Smooth muscle cell (in vitro differentiated cells): Measurements from ENCODE around the gene DNTT. TPM values are rescaled to one million over a fixed set of nuclear protein-coding genes. Genes with fewer than 3 reads are reported as not detected.
A peak's percentile ranks its signal among the peaks of the same experiment; 100 is the strongest.

Source experiments
- DNase-seq: peaks from one replicate; lab custom pipeline; 2025; ENCODE audit not compliant: unreplicated experiment; lab: John Stamatoyannopoulos, UW
- H2AFZ ChIP-seq: fragments of 200-600 bp; sonication (generic); 2 replicates; pipeline ENCODE4 v1.6.0; 2016; ENCODE audit warnings: antibody characterized with exemption, low read depth, mild to moderate bottlenecking
- H3F3A ChIP-seq: fragments of 200-600 bp; sonication (generic); 2 replicates; pipeline ENCODE4 v1.6.0; 2017; ENCODE audit warnings: antibody characterized with exemption, low read depth
- H3K27ac ChIP-seq: fragments of 200-600 bp; sonication (generic); 2 replicates; pipeline ENCODE4 v1.5.1; 2016; ENCODE audit warnings: low read depth, mild to moderate bottlenecking
- H3K27me3 ChIP-seq: fragments of 200-600 bp; sonication (generic); 2 replicates; pipeline ENCODE4 v1.6.1; 2016; ENCODE audit warnings: low read depth, mild to moderate bottlenecking
- H3K36me3 ChIP-seq: fragments of 200-600 bp; sonication (generic); 2 replicates; pipeline ENCODE4 v1.5.1; 2016; ENCODE audit warnings: low read depth
- H3K4me1 ChIP-seq: fragments of 200-600 bp; sonication (generic); 2 replicates; pipeline ENCODE4 v1.5.1; 2016; ENCODE audit warnings: low read depth
- H3K4me2 ChIP-seq: fragments of 200-600 bp; sonication (generic); 2 replicates; pipeline ENCODE4 v1.6.0; 2016; ENCODE audit warnings: mild to moderate bottlenecking
- H3K4me3 ChIP-seq: fragments of 200-600 bp; sonication (generic); 2 replicates; pipeline ENCODE4 v1.5.1; 2016; ENCODE audit warnings: mild to moderate bottlenecking
- H3K79me2 ChIP-seq: fragments of 200-600 bp; sonication (generic); 2 replicates; pipeline ENCODE4 v1.6.0; 2016; ENCODE audit warnings: low read depth, mild to moderate bottlenecking
- H3K9ac ChIP-seq: fragments of 200-600 bp; sonication (generic); 2 replicates; pipeline ENCODE4 v1.6.0; 2016; ENCODE audit warnings: low read depth
- H3K9me3 ChIP-seq: fragments of 200-600 bp; sonication (generic); replicated peaks from 2 replicates; pipeline ENCODE4 v1.5.1; 2016; ENCODE audit warnings: low read depth
- H4K20me1 ChIP-seq: fragments of 200-600 bp; sonication (generic); 2 replicates; pipeline ENCODE4 v1.6.0; 2016; ENCODE audit warnings: low read depth
- WGBS: methylation state at CpG from one replicate; pipeline ENCODE4 v1.1.7; 2016; ENCODE audit warnings: low lambda C conversion rate; 5-methylcytosine and 5-hydroxymethylcytosine counted together
- polyA plus RNA-seq: library from polyadenylated mRNA; unstranded; fragments of >200 nt; fragmentation: Nextera tagmentation; extraction: Ambion mirVana; gene quantifications from 2 replicates; pipeline ENCODE4 v1.2.1, GENCODE V29; 2016
- total RNA-seq: library from RNA; depleted of rRNA; stranded (reverse); fragments of >200 nt; gene quantifications from 2 replicates; pipeline ENCODE4 v1.2.3, GENCODE V29; 2014
- TF ChIP-seq, protein P1 (sequence below): fragments of 200-600 bp; sonication (generic); IDR thresholded peaks from 2 replicates; pipeline ENCODE4 v1.5.1; 2017; ENCODE audit warnings: borderline replicate concordance, mild to moderate bottlenecking, antibody characterized with exemption; ENCODE audit not compliant: insufficient read depth, poor library complexity, severe bottlenecking

The DNTT gene
- total and polyA plus RNA-seq, 2 experiments from 2014 or later, result not detected

- no peak overlapping the region for H3K4me2 ChIP-seq
- no peaks in the 10 kb centered on the region for H3K4me1 ChIP-seq
- TF ChIP-seq, protein P1, sequence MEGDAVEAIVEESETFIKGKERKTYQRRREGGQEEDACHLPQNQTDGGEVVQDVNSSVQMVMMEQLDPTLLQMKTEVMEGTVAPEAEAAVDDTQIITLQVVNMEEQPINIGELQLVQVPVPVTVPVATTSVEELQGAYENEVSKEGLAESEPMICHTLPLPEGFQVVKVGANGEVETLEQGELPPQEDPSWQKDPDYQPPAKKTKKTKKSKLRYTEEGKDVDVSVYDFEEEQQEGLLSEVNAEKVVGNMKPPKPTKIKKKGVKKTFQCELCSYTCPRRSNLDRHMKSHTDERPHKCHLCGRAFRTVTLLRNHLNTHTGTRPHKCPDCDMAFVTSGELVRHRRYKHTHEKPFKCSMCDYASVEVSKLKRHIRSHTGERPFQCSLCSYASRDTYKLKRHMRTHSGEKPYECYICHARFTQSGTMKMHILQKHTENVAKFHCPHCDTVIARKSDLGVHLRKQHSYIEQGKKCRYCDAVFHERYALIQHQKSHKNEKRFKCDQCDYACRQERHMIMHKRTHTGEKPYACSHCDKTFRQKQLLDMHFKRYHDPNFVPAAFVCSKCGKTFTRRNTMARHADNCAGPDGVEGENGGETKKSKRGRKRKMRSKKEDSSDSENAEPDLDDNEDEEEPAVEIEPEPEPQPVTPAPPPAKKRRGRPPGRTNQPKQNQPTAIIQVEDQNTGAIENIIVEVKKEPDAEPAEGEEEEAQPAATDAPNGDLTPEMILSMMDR, result no peak
- no peaks in the 10 kb centered on the region for H3K27me3 ChIP-seq
- WGBS, result 93% methylated on average over 4 of the region's 4 CpGs
- H4K20me1 ChIP-seq, result no peaks in the 10 kb centered on the region
- peak overlapping the region; percentile 16 for H3K27ac ChIP-seq
- no peak for DNase-seq
- no peak overlapping the region for H2AFZ ChIP-seq
- no peaks in the 10 kb centered on the region for H3K36me3 ChIP-seq
- H3K9me3 ChIP-seq, result no peaks in the 10 kb centered on the region
- no peak overlapping the region for H3K4me3 ChIP-seq
- H3K9ac ChIP-seq, result no peak overlapping the region
- H3F3A ChIP-seq, result no peaks in the 10 kb centered on the region
- H3K79me2 ChIP-seq, result no peaks in the 10 kb centered on the region
These were observed 41.1 kb upstream of the DNTT start for GRCh38 chr10:96263176-96263575.

DNA sequence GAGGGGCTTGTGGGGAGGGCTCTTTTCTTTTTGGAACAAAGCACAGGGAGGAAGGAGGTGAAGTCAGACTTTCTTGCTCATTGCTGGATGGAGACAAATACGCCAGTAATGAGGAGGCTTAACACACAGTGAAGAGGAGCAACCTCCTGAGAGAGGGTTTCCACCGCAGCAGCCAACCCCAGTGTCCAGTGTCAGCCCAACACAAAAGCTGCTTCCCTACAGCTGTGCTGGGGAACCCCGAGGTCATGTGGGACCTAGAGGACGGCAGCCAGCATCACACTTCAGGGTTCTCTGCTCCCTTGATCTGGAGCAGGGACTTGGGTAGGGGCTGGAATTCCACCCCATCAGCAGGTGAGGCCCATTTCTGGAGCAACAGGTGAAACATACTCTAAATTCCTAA, 40.6 kb upstream of the DNTT start:
- H4K20me1 ChIP-seq, result no peaks in the 10 kb centered on the region
- no peak overlapping the region for H3K4me3 ChIP-seq
- no peaks in the 10 kb centered on the region for H3K79me2 ChIP-seq
- no peak for DNase-seq
- H3K9ac ChIP-seq, result no peak overlapping the region
- H3K4me2 ChIP-seq, result no peak overlapping the region
- no peaks in the 10 kb centered on the region for H3K9me3 ChIP-seq
- no peaks in the 10 kb centered on the region for H3K36me3 ChIP-seq
- TF ChIP-seq, protein P1, result no peak
- H3K27ac ChIP-seq, result no peak overlapping the region
- H3F3A ChIP-seq, result no peaks in the 10 kb centered on the region
- 91% methylated on average over 4 of the region's 4 CpGs for WGBS
- no peaks in the 10 kb centered on the region for H3K4me1 ChIP-seq
- H3K27me3 ChIP-seq, result no peaks in the 10 kb centered on the region
- no peak overlapping the region for H2AFZ ChIP-seq

DNA sequence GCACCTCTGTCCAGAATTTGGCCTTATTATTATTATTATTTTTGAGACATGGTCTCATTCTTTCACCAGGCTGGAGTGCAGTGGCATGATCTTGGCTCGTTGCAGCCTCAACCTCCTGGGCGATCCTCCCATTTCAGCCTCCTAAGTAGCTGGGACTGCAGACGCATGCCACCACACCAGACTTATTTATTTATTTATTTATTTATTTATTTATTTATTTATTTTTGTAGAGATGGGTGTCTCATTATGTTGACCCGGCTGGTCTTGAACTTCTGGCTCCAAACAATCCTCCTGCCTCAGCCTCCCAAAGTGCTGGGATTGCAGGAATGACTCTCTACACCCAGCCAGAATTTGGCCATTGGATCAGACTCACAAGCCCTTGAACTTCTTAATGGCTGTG, 39.3 kb upstream of the DNTT start:
- no peaks in the 10 kb centered on the region for H4K20me1 ChIP-seq
- WGBS, result 98% methylated on average over 4 of the region's 4 CpGs
- no peak overlapping the region for H3K4me3 ChIP-seq
- H3K27ac ChIP-seq, result no peak overlapping the region
- no peaks in the 10 kb centered on the region for H3K4me1 ChIP-seq
- H3K79me2 ChIP-seq, result no peaks in the 10 kb centered on the region
- TF ChIP-seq, protein P1, result no peak
- H2AFZ ChIP-seq, result no peak overlapping the region
- no peak for DNase-seq
- H3K9ac ChIP-seq, result no peak overlapping the region
- no peaks in the 10 kb centered on the region for H3F3A ChIP-seq
- H3K27me3 ChIP-seq, result no peaks in the 10 kb centered on the region
- H3K9me3 ChIP-seq, result no peaks in the 10 kb centered on the region
- H3K4me2 ChIP-seq, result no peak overlapping the region
- no peaks in the 10 kb centered on the region for H3K36me3 ChIP-seq

DNA sequence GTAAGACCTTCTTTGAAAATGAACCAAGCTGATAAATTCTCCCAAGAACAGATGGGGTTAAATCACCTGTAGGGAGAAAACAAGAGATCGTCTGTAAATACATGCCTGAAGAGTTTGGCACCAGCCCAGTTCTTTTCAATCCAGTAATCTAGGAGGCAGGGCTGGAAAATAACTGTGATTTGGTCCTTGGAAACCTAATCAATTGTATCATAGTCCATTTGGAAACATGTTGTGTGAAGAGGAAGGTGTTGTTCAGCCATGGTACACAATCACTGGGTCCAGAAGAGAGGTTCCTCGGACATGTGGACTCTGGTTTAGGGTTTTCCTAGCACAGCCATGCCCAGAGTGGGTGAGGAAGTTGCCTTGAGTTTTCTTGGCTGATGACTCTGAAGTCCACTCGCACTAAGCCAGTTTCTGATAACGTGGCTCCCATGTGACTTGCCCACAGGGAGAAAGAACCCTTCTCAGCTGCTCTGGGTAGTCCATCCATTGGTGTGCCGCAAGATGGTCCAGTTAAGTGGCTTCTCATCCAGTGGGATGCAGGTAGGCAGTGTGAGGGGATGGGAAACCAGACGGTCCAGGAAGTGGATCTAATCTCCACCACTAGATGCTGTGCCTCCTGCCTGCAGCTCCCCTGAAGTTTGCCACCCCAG, 38.0 kb upstream of the DNTT start:
- no peaks in the 10 kb centered on the region for H3F3A ChIP-seq
- H3K9me3 ChIP-seq, result no peaks in the 10 kb centered on the region
- no peaks in the 10 kb centered on the region for H3K4me1 ChIP-seq
- TF ChIP-seq, protein P1, result no peak
- no peaks in the 10 kb centered on the region for H3K36me3 ChIP-seq
- DNase-seq, result no peak
- H4K20me1 ChIP-seq, result no peaks in the 10 kb centered on the region
- H3K27ac ChIP-seq, result no peak overlapping the region
- 87% methylated on average over 6 of the region's 6 CpGs for whole genome bisulfite sequencing
- H3K79me2 ChIP-seq, result no peaks in the 10 kb centered on the region
- no peak overlapping the region for H3K9ac ChIP-seq
- no peak overlapping the region for H3K4me2 ChIP-seq
- H3K4me3 ChIP-seq, result no peak overlapping the region
- H3K27me3 ChIP-seq, result no peaks in the 10 kb centered on the region
- H2AFZ ChIP-seq, result no peak overlapping the region
